ENCODE data around the gene TEX264. TPM values are rescaled to one million over a fixed set of nuclear protein-coding genes. Genes with fewer than 3 reads are reported as not detected.

The TEX264 gene
- total and polyA plus RNA-seq, 2 of the 13 experiments (the other 11 are each of a cell fraction or from before 2014, with no cell fraction given), result 35.2 to 52.1 TPM

DNA sequence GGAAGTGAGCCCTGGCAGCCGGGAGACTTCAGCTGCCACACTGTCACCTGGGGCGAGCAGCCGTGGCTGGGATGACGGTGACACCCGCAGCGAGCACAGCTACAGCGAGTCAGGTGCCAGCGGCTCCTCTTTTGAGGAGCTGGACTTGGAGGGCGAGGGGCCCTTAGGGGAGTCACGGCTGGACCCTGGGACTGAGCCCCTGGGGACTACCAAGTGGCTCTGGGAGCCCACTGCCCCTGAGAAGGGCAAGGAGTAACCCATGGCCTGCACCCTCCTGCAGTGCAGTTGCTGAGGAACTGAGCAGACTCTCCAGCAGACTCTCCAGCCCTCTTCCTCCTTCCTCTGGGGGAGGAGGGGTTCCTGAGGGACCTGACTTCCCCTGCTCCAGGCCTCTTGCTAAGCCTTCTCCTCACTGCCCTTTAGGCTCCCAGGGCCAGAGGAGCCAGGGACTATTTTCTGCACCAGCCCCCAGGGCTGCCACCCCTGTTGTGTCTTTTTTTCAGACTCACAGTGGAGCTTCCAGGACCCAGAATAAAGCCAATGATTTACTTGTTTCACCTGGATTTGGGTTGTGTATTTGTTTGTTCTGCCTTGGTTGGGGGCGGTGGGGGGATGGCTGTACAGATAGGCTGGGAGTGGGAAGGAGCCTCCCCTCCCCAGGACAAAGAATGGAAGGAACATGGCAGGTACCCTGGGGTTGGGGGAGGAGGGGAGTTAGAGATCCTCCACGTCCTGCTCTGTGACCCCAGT is 32.9 kb downstream of the TEX264 start:
- no TSS peak for BruUV-seq (replicated peaks)
- no peak for DNase-seq (ENCODE audit: low spot score)
- POLR2A ChIA-PET, result no interaction called here

DNA sequence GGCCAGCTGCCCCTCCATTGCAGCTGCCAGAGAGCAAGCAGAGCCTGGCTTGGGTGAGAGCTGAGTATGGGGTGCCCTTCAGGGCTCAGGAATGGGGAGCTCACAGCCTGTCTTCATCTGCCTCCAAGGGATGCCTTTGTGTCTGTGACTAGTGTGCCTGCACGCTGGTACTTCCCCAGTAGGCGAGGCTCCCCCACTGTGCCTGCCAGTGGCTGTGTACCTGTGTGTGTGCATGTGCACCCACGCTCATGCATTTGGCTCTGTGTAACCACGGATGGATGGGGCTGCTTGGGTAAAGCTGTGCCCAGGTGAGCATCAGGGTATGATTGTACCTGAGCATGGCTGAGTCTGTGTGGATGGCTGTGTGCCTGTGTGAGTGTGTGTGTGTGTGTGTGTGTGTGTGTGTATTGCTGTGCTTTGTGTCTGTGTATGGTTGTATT is 33.5 kb downstream of the TEX264 start:
- in situ Hi-C loops (cut with HindIII; ENCODE audit: extremely low pct_ligation_motif_present, low pct_unique_long_range_greater_than_20kb), result no loop called here
- no peaks in the 10 kb centered on the region for H3K9me3 ChIP-seq (ENCODE audit: low read length)
- POLR2A ChIA-PET, result no interaction called here
- H3K27me3 ChIP-seq (ENCODE audit: control insufficient read depth in 1 of 2, insufficient read depth in 2 of 2, low read length in 2 of 2), result peaks cover 0 to 13% of the 10 kb centered on the region in 2 experiments; a peak in 3 of 5 replicates
- no peak for ATAC-seq
- no peaks in the 10 kb centered on the region for H3K79me2 ChIP-seq (ENCODE audit: insufficient read depth, low read length)
- 100% methylated on average over 4 of the region's 4 CpGs for WGBS (ENCODE audit: low lambda C conversion rate)
- intact Hi-C loops (cut with micrococcal nuclease; ENCODE audit: unreplicated experiment), result no loop called here
- no TSS peak for BruUV-seq (replicated peaks)
- no peak overlapping the region for H3K4me3 ChIP-seq (replicated peaks in 1 of 3; ENCODE audit: insufficient read depth in 1 of 3, low read depth in 2 of 3, low read length in 3 of 3)
- CTCF ChIA-PET (ENCODE audit: low intra/inter-chr PET ratio, low total read pairs), result no interaction called here
- no peak for FAIRE-seq
- peaks cover 7% of the 10 kb centered on the region; the same call in 1 of the 2 replicates for H3K4me1 ChIP-seq (ENCODE audit: insufficient read depth, low read length)
- H3K4me2 ChIP-seq (ENCODE audit: low read depth, low read length), result no peak overlapping the region
- H3K27ac ChIP-seq (ENCODE audit: extremely low read length, insufficient read depth, low read length), result no peak overlapping the region
- no peak overlapping the region for H3K9ac ChIP-seq (ENCODE audit: insufficient read depth, low read depth, low read length)
- H2AFZ ChIP-seq (ENCODE audit: low read length), result no peak overlapping the region
- DNase-seq (ENCODE audit: low spot score), result no peak
- H4K20me1 ChIP-seq (ENCODE audit: insufficient read depth, low read length), result peaks cover 11% of the 10 kb centered on the region; the same call in 1 of the 2 replicates
- H3K36me3 ChIP-seq (replicated peaks in 1 of 2; ENCODE audit: control insufficient read depth in 1 of 2, insufficient read depth in 2 of 2, low read length in 2 of 2), result peaks cover 10 to 15% of the 10 kb centered on the region in 2 experiments
- TF ChIP-seq FOXJ3 (CRISPR knock-in tag; IDR thresholded peaks at IDR 0.05; ENCODE audit: borderline replicate concordance) (no peak), ZNF761 (CRISPR knock-in tag; conservative IDR thresholded peaks at IDR 0.05) (no peak), KDM4B (CRISPR knock-in tag; IDR thresholded peaks at IDR 0.05) (no peak), ZNF773 (CRISPR knock-in tag; IDR thresholded peaks at IDR 0.05; ENCODE audit: borderline replicate concordance) (no peak)
- TF ChIP-seq, protein P1, sequence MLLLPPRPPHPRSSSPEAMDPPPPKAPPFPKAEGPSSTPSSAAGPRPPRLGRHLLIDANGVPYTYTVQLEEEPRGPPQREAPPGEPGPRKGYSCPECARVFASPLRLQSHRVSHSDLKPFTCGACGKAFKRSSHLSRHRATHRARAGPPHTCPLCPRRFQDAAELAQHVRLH (CRISPR knock-in tag; IDR thresholded peaks at IDR 0.05; ENCODE audit: borderline replicate concordance, low read depth), result no peak
- TF ChIP-seq, protein P2, sequence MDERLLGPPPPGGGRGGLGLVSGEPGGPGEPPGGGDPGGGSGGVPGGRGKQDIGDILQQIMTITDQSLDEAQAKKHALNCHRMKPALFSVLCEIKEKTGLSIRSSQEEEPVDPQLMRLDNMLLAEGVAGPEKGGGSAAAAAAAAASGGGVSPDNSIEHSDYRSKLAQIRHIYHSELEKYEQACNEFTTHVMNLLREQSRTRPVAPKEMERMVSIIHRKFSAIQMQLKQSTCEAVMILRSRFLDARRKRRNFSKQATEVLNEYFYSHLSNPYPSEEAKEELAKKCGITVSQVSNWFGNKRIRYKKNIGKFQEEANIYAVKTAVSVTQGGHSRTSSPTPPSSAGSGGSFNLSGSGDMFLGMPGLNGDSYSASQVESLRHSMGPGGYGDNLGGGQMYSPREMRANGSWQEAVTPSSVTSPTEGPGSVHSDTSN (CRISPR knock-in tag; IDR thresholded peaks at IDR 0.05), result no peak
- TF ChIP-seq, protein P3, sequence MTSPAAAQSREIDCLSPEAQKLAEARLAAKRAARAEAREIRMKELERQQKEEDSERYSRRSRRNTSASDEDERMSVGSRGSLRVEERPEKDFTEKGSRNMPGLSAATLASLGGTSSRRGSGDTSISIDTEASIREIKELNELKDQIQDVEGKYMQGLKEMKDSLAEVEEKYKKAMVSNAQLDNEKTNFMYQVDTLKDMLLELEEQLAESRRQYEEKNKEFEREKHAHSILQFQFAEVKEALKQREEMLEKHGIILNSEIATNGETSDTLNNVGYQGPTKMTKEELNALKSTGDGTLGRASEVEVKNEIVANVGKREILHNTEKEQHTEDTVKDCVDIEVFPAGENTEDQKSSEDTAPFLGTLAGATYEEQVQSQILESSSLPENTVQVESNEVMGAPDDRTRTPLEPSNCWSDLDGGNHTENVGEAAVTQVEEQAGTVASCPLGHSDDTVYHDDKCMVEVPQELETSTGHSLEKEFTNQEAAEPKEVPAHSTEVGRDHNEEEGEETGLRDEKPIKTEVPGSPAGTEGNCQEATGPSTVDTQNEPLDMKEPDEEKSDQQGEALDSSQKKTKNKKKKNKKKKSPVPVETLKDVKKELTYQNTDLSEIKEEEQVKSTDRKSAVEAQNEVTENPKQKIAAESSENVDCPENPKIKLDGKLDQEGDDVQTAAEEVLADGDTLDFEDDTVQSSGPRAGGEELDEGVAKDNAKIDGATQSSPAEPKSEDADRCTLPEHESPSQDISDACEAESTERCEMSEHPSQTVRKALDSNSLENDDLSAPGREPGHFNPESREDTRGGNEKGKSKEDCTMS (CRISPR knock-in tag; conservative IDR thresholded peaks at IDR 0.05), result no peak

More for the DNA sequence above, 32.9 kb downstream of the TEX264 start:
- no peak overlapping the region for H3K9ac ChIP-seq (ENCODE audit: insufficient read depth, low read depth, low read length)
- no peak overlapping the region for H2AFZ ChIP-seq (ENCODE audit: low read length)
- H3K9me3 ChIP-seq (ENCODE audit: low read length), result no peaks in the 10 kb centered on the region
- TF ChIP-seq ZNF24 (IDR thresholded peaks at IDR 0.05) (no peak), MXI1 (IDR thresholded peaks at IDR 0.05; ENCODE audit: borderline replicate concordance, low read depth, low read length) (no peak), ZNF670 (CRISPR knock-in tag; IDR thresholded peaks at IDR 0.05; ENCODE audit: borderline replicate concordance) (no peak), SIX1 (CRISPR knock-in tag; IDR thresholded peaks at IDR 0.05; ENCODE audit: borderline replicate concordance) (no peak), NR3C1 (CRISPR knock-in tag; IDR thresholded peaks at IDR 0.05) (no peak)
- TF ChIP-seq, protein P4, sequence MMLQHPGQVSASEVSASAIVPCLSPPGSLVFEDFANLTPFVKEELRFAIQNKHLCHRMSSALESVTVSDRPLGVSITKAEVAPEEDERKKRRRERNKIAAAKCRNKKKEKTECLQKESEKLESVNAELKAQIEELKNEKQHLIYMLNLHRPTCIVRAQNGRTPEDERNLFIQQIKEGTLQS (CRISPR knock-in tag; IDR thresholded peaks at IDR 0.05), result no peak
- TF ChIP-seq, protein P5, sequence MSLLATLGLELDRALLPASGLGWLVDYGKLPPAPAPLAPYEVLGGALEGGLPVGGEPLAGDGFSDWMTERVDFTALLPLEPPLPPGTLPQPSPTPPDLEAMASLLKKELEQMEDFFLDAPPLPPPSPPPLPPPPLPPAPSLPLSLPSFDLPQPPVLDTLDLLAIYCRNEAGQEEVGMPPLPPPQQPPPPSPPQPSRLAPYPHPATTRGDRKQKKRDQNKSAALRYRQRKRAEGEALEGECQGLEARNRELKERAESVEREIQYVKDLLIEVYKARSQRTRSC (CRISPR knock-in tag; IDR thresholded peaks at IDR 0.05; ENCODE audit: low read depth), result no peak
- TF ChIP-seq, protein P6, sequence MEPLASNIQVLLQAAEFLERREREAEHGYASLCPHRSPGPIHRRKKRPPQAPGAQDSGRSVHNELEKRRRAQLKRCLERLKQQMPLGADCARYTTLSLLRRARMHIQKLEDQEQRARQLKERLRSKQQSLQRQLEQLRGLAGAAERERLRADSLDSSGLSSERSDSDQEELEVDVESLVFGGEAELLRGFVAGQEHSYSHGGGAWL (CRISPR knock-in tag; IDR thresholded peaks at IDR 0.05), result no peak
- H4K20me1 ChIP-seq (ENCODE audit: insufficient read depth, low read length), result peaks cover 11% of the 10 kb centered on the region; the same call in 1 of the 2 replicates
- H3K27ac ChIP-seq (ENCODE audit: extremely low read length, insufficient read depth, low read length), result no peak overlapping the region
- in situ Hi-C loops (cut with HindIII; ENCODE audit: extremely low pct_ligation_motif_present, low pct_unique_long_range_greater_than_20kb) (no loop called here), intact Hi-C loops (cut with micrococcal nuclease; ENCODE audit: unreplicated experiment) (no loop called here)
- CTCF ChIA-PET (ENCODE audit: low intra/inter-chr PET ratio, low total read pairs), result no interaction called here
- H3K4me1 ChIP-seq (ENCODE audit: insufficient read depth, low read length), result peaks cover 7% of the 10 kb centered on the region; the same call in 1 of the 2 replicates
- peaks cover 13 to 21% of the 10 kb centered on the region in 2 experiments for H3K36me3 ChIP-seq (replicated peaks in 1 of 2; ENCODE audit: control insufficient read depth in 1 of 2, insufficient read depth in 2 of 2, low read length in 2 of 2)
- WGBS (ENCODE audit: low lambda C conversion rate), result 97% methylated on average over 7 of the region's 12 CpGs
- no peak overlapping the region for H3K4me3 ChIP-seq (replicated peaks in 1 of 3; ENCODE audit: insufficient read depth in 1 of 3, low read depth in 2 of 3, low read length in 3 of 3)
- H3K79me2 ChIP-seq (ENCODE audit: insufficient read depth, low read length), result no peaks in the 10 kb centered on the region
- H3K4me2 ChIP-seq (ENCODE audit: low read depth, low read length), result no peak overlapping the region
- H3K27me3 ChIP-seq (ENCODE audit: control insufficient read depth in 1 of 2, insufficient read depth in 2 of 2, low read length in 2 of 2), result peaks cover 0 to 13% of the 10 kb centered on the region in 2 experiments; a peak in 2 of 5 replicates
- FAIRE-seq, result no peak
- no peak for ATAC-seq
